ENCODE data around the gene SSX4.
"Not testable (repeated sequence)": the region's sequence is repeated elsewhere in the genome, so short reads cannot be mapped to it uniquely, and the experiment has no call there.

SSX4 gene

GRCh38 chrX:48383239-48383638 lies at the start of gene SSX4:
TSS of gene SSX4 (plus strand) at chrX:48383539. CDS start at chrX:48384054, 515 bp downstream.
- not testable (repeated sequence) for DNase-seq

GRCh38 chrX:48346059-48346458 lies 37.3 kb upstream of the SSX4 start:
- not testable (repeated sequence) for DNase-seq

- peak; percentile 55 to 83 for DNase-seq
Observed at GRCh38 chrX:48356315-48357094, 26.8 kb upstream of the SSX4 start, which contains the start of gene SSX3. TSS of gene SSX3 (minus strand) at chrX:48356703. CDS start at chrX:48355249, 1,454 bp downstream.

GRCh38 chrX:48357681-48358080 lies 25.7 kb upstream of the SSX4 start:
- no peak for DNase-seq

GRCh38 chrX:48359281-48359680 lies 24.1 kb upstream of the SSX4 start:
- not testable (repeated sequence) for DNase-seq

DNA sequence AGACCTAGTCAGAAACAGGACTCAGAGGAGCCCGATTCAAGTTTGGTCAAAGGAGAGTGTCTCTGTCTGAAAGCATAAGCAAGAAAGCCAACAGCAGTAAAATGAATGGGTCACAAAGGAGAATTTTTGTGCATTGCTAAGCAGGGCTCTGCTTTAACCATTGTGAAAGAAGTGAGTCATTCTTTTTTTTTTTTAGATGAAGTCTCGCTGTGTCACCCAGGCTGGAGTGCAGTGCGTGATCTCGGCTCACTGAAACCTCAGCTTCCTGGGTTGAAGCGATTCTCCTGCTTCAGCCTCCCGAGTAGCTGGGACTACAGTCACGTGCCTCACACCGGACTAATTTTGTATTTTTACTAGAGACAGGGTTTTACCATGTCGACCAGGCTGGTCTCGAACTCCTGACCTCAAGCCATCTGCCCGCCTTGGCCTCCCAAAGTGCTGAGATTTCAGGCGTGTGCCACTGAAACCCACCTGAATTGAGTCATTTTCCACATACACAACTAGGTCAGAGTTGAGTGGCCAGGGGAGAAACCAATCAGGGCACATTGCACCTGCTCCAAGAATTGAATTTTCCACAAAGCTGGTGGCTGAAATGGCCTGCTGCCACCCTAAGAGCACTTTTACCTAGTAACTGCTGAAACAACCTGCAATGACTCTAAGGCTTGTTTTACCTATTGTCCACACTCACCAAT lies 15.5 kb upstream of the SSX4 start:
- not testable (repeated sequence) for DNase-seq

- not testable (repeated sequence) for DNase-seq
Observed at GRCh38 chrX:48370408-48370807, 12.9 kb upstream of the SSX4 start.

DNA sequence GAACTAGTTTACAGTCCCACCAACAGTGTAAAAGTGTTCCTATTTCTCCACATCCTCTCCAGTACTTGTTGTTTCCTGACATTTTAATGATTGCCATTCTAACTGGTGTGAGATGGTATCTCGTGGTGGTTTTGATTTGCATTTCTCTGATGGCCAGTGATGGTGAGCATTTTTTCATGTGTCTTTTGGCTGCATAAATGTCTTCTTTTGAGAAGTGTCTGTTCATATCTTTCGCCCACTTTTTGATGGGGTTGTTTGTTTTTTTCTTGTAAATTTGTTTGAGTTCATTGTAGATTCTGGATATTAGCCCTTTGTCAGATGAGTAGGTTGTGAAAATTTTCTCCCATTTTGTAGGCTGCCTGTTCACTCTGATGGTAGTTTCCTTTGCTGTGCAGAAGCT lies 13.6 kb downstream of the SSX4 start:
- not testable (repeated sequence) for DNase-seq

DNA sequence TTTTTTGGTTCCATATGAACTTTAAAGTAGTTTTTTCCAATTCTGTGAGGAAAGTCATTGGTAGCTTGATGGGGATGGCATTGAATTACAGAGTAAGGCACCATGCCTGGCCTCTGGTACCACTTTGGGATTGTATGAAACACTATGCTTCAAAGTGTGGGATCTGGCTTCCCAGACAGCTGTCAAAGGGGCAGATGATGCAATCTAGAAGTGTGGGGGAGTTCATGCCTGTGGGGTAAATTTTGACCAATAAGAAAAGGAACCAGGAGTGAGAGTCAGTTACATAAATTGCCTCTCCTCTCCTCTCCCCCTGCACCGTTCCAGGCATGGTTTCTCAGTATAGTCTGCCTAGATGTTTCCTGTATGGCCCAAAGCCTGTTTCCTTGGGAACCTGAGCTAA lies 14.5 kb downstream of the SSX4 start:
- not testable (repeated sequence) for DNase-seq

DNA sequence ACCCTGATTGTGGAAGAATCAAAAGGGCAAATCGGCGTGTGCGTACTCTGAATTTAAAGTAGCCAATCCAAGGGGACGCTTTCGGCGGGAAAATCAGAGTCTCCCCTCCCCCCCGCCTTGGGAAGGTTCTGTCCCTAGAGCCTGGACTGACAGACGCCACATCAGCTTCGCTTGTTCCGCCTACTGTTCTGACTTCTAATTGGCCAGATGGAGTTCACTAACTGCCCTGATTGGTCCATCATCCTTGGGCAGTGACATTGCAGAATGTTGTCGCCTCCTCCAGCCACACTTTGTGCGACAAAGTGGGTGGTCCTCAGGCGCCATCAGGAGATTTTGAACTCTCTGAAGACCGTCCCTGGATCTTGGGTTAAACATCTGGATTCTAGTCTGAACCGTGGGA lies 28.5 kb downstream of the SSX4 start, which contains the start of gene SSX4B:
SSX4B (minus strand) TSS at position 101 of the 400 bp plus-strand sequence. CDS start 588 bp downstream, outside the sequence.
- DNase-seq = not testable (repeated sequence)

- not testable (repeated sequence) for DNase-seq
Observed at GRCh38 chrX:48427027-48427716, 43.8 kb downstream of the SSX4 start.

DNA sequence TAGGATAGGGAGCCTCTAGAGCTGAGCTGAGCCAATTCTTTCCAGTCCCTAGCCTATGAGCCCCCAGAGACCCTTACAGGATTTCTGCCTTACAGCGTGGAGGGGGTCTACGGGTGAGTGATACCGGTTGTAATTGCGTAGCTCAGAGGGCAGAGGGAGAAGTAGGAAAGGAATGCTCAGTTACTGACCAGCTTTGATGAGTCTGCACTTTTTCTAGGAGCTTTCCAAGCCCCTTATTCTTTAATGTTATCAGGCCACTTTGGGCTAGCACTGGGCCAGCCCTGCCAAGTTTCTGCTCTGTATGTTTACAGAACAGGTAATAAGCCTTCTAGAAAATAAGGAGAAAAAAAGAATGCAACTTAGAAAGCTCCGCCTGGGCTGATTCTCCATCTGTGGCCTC lies 46.3 kb downstream of the SSX4 start:
- not testable (repeated sequence) for DNase-seq

- DNase-seq = not testable (repeated sequence)
Observed at GRCh38 chrX:48430166-48430565, 46.8 kb downstream of the SSX4 start.

GRCh38 chrX:48433713-48434112 lies 50.4 kb downstream of the SSX4 start:
- DNase-seq = not testable (repeated sequence)

All from NCI-H1930 (cell line).